Heart left ventricle (tissue), 16 donors: Measurements from ENCODE around the gene HMHB1. TPM values are rescaled to one million over a fixed set of nuclear protein-coding genes. Genes with fewer than 3 reads are reported as not detected.

Experiments used
- ATAC-seq, 4 donors: fragments of 200-7000 bp; cut with Tn5 transposase; one replicate each; pipeline ENCODE4 v1.9.1; 2020 to 2022; ENCODE audit warnings: moderate library complexity in 4 of 4, mild to moderate bottlenecking in 3 of 4, moderate number of reproducible peaks in 1 of 4
- DNase-seq, 5 donors: peaks; one replicate each; pipeline ENCODE4 v3.0.0-alpha.2; 2020
- H3K27ac ChIP-seq, 12 donors: fragments of 200-600 bp; sonication (generic) in 4 of 12; one replicate each; pipeline versions ENCODE4 v1.5.0 to v1.8.0; 2016 to 2022; ENCODE audit warnings: mild to moderate bottlenecking in 2 of 12
- H3K27me3 ChIP-seq, 9 donors: fragments of 200-600 bp; sonication (generic) in 2 of 9; one replicate each; pipeline versions ENCODE4 v1.5.1 to v1.8.0; 2016 to 2022; ENCODE audit warnings: mild to moderate bottlenecking in 3 of 9
- H3K36me3 ChIP-seq, 9 donors: fragments of 200-600 bp; sonication (generic) in 2 of 9; one replicate each; pipeline versions ENCODE4 v1.5.0 to v1.8.0; 2018 to 2022; ENCODE audit warnings: mild to moderate bottlenecking in 2 of 9
- H3K4me1 ChIP-seq, 12 donors: fragments of 200-600 bp; sonication (generic) in 4 of 12; one replicate each; pipeline versions ENCODE4 v1.5.0 to v1.8.0; 2016 to 2022; ENCODE audit warnings: mild to moderate bottlenecking in 3 of 12
- H3K4me3 ChIP-seq, 12 donors: fragments of 200-600 bp; sonication (generic) in 4 of 12; one replicate each; pipeline versions ENCODE4 v1.5.0 to v1.8.0; 2017 to 2022; ENCODE audit warnings: mild to moderate bottlenecking in 9 of 12, moderate library complexity in 4 of 12
- H3K9me3 ChIP-seq, 12 donors: fragments of 200-600 bp; sonication (generic) in 4 of 12; one replicate each; pipeline versions ENCODE4 v1.5.0 to v1.8.0; 2016 to 2022; ENCODE audit warnings: mild to moderate bottlenecking in 1 of 12
- CTCF ChIP-seq, 12 donors: fragments of 200-600 bp; sonication (generic) in 4 of 12; IDR thresholded peaks; one replicate each; pipeline versions ENCODE4 v1.5.0 to v1.8.0; 2018 to 2022; ENCODE audit warnings: antibody characterized with exemption in 12 of 12, mild to moderate bottlenecking in 5 of 12
- POLR2A ChIP-seq, 2 donors: fragments of 450-650 bp; IDR thresholded peaks; one replicate each; pipeline ENCODE4 v1.6.1; 2017; ENCODE audit warnings: antibody characterized with exemption in 2 of 2, mild to moderate bottlenecking in 2 of 2, moderate library complexity in 2 of 2
- WGBS, 4 donors: extraction: QIAGEN DNeasy Blood & Tissue Kit in 2 of 4; methylation state at CpG; one replicate each; pipeline versions ENCODE4 v1.1.5 to v1.1.7; 2013 to 2018; 5-methylcytosine and 5-hydroxymethylcytosine counted together
- intact Hi-C, 10 donors: fragments of 100-400 bp; cut with DNase I; formaldehyde crosslinking; loops; one replicate each; pipeline versions ENCODE4 v1.11.1 to v1.14.2; 2022
- long read RNA-seq, 3 donors: library from polyadenylated mRNA; unstranded; transcript quantifications; one replicate each; pipeline ENCODE4 v2.0.0, GENCODE V29; 2020 to 2021
- polyA plus RNA-seq, 2 donors: library from polyadenylated mRNA; stranded (reverse); fragments of 200-250 nt; gene quantifications; one replicate each; pipeline ENCODE4 v1.2.3, GENCODE V29; 2013
- total RNA-seq, 9 donors: library from RNA; depleted of rRNA in 2 of 9; stranded (reverse); fragments of >200 nt in 2 of 9; fragmentation: NEBNext Ultra II Directional in 3 of 9; extraction: Animal tissue kit (Norgen Biotek cat#: 25700) in 3 of 9; gene quantifications; one replicate each; pipeline versions ENCODE4 v1.1.0 to v1.2.4, GENCODE V29; 2016 to 2023
- donor health status: ischemic (EF 13 %, LVEDD 7.1; RV severe dilation, severe dysfunction).
- donor health status: healthy with polysubstance abuse.
- donor health status: DM: no; HTN: yes; CAD: no.
- donor health status: DM: no; HTN: no; CAD: no.
- donor health status: ischemic (EF 25% LVEDD 6.9; RV normal size, moderate dysfunction).
- donor health status: ischemic (EF 25% LVEDD 5.7; RV mildly dilated, moderate dysfunction).
- donor health status: healthy.
- donor health status: DM: yes; HTN: yes; CAD: no.
- donor health status: ischemic (EF 35%, LVEDD 5.7; RV mildly dilated, moderate dysfunction).
- donor health status: nonischemic (EF 11% LVEDD 7.7; RV severe dilation, severe dysfunction).
- donor health status: DM: yes; HTN: yes; CAD: no.
- donor health status: PGD.
- donor health status: ischemic (EF 29% LVEDD 5.4; RV normal size, mild dysfunction).
- donor health status: nonischemic (EF 23%, LVEDD 6.1; RV moderate dilation, normal function).

HMHB1 gene
- total RNA-seq: not detected
- polyA plus RNA-seq: not detected
- long read RNA-seq, donor 1: 0 reads
- long read RNA-seq, donor 2: 0 reads
- long read RNA-seq, donor 3: 0 reads

- Histone ChIP-seq H3K27me3 (no peaks in the 10 kb centered on the region), H3K27ac (no peak within 1 kb of the TSS), H3K4me1 (peaks cover 0 to 6% (median 0%) of the 10 kb centered on the region in 12 donors), H3K4me3 (no peak within 1 kb of the TSS), H3K9me3 (peaks cover 0 to 5% (median 0%) of the 10 kb centered on the region in 12 donors), H3K36me3 (no peaks in the 10 kb centered on the region)
- no peak for TF ChIP-seq POLR2A (IDR thresholded peaks at IDR 0.05)
- TF ChIP-seq CTCF (IDR thresholded peaks at IDR 0.05): no peak
- intact Hi-C loops: no loop called here
- ATAC-seq (peak in 1 of 4 donors; percentile 76), DNase-seq (peak in 1 of 5 donors; percentile 29)
- 60 to 72% (median 64%) methylated on average over 16 of the region's 16 CpGs for WGBS, 4 donors
Observed at GRCh38 chr5:143812085-143812705, at the start of gene HMHB1. HMHB1 (plus strand) TSS chr5:143812161.

- H3K36me3 ChIP-seq: no peaks in the 10 kb centered on the region
- H3K4me1 ChIP-seq: peaks cover 0 to 22% (median 12%) of the 10 kb centered on the region in 12 donors
- no peaks in the 10 kb centered on the region for H3K9me3 ChIP-seq
- DNase-seq (no peak), ATAC-seq (no peak)
- no peak overlapping the region for H3K4me3 ChIP-seq
- intact Hi-C loops: no loop called here
- TF ChIP-seq CTCF (IDR thresholded peaks at IDR 0.05) (no peak), POLR2A (IDR thresholded peaks at IDR 0.05) (no peak)
- H3K27ac ChIP-seq: no peak overlapping the region
- 95 to 98% (median 96%) methylated on average over 5 of the region's 5 CpGs for WGBS, 4 donors
- H3K27me3 ChIP-seq: no peaks in the 10 kb centered on the region
Observed at GRCh38 chr5:143762636-143763220, 49.2 kb upstream of the HMHB1 start.

GRCh38 chr5:143767162-143767561, 44.8 kb upstream of the HMHB1 start:
- no peaks in the 10 kb centered on the region for H3K36me3 ChIP-seq
- WGBS, 4 donors: 89 to 97% (median 94%) methylated on average over 3 of the region's 3 CpGs
- TF ChIP-seq CTCF (IDR thresholded peaks at IDR 0.05) (no peak), POLR2A (IDR thresholded peaks at IDR 0.05) (no peak)
- no peak overlapping the region for H3K27ac ChIP-seq
- intact Hi-C loops: no loop called here
- no peak for DNase-seq
- ATAC-seq: no peak
- no peaks in the 10 kb centered on the region for H3K27me3 ChIP-seq
- H3K4me1 ChIP-seq: peaks cover 0 to 12% (median 0%) of the 10 kb centered on the region in 12 donors
- no peak overlapping the region for H3K4me3 ChIP-seq
- no peaks in the 10 kb centered on the region for H3K9me3 ChIP-seq

- Histone ChIP-seq H3K27me3 (no peaks in the 10 kb centered on the region), H3K9me3 (no peaks in the 10 kb centered on the region), H3K27ac (no peak overlapping the region), H3K4me3 (no peak overlapping the region), H3K4me1 (peaks cover 0 to 12% (median 0%) of the 10 kb centered on the region in 12 donors), H3K36me3 (no peaks in the 10 kb centered on the region)
- TF ChIP-seq CTCF (IDR thresholded peaks at IDR 0.05): no peak
- TF ChIP-seq POLR2A (IDR thresholded peaks at IDR 0.05): no peak
- intact Hi-C loops: no loop called here
- DNase-seq (no peak), ATAC-seq (no peak)
- WGBS, 4 donors: 86 to 91% (median 89%) methylated on average over 5 of the region's 5 CpGs
Observed at GRCh38 chr5:143769026-143769786, 42.8 kb upstream of the HMHB1 start.
